SHP77 treated with DMSO at 0.1 percent for 48 hours (cell line): Measurements from ENCODE around the gene SPO11.

ENCODE experiments used
- DNase-seq: peaks from one replicate; lab custom pipeline; 2025; lab: John Stamatoyannopoulos, UW

Gene SPO11, protein sequence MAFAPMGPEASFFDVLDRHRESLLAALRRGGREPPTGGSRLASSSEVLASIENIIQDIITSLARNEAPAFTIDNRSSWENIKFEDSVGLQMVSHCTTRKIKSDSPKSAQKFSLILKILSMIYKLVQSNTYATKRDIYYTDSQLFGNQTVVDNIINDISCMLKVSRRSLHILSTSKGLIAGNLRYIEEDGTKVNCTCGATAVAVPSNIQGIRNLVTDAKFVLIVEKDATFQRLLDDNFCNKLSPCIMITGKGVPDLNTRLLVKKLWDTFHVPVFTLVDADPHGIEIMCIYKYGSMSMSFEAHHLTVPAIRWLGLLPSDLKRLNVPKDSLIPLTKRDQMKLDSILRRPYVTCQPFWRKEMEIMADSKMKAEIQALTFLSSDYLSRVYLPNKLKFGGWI

DNA sequence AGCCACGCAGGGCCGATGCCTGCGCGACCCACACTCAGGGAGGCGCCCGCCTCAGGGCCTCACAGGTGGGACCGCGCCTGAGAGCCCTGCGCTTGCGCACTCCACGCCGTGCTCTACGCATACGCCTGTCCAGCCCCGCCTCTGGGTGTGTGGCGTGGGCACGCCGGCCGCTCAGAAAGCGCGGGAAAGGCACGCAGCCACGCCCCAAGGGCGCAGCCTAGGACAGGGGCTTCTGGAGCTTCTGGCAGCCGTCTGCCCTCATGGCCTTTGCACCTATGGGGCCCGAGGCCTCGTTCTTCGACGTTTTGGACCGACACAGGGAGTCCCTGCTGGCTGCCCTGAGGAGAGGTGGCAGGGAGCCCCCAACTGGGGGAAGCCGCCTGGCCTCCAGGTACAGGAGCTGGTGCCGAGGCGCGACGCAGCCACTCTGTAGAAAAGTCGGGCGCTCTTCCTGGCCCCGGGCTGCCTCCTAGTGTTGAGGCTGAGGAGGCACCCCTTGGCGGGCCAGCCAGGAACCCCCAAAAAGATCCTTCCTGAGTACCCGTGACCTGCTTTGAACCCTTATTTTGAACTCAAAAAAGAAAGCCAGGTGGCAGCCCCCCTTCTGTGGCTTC, at the start of gene SPO11:
TSS of gene SPO11 (plus strand) at position 196 of the 614 bp plus-strand sequence. CDS start at position 261, 65 bp downstream.
- DNase-seq, result no peak

DNA sequence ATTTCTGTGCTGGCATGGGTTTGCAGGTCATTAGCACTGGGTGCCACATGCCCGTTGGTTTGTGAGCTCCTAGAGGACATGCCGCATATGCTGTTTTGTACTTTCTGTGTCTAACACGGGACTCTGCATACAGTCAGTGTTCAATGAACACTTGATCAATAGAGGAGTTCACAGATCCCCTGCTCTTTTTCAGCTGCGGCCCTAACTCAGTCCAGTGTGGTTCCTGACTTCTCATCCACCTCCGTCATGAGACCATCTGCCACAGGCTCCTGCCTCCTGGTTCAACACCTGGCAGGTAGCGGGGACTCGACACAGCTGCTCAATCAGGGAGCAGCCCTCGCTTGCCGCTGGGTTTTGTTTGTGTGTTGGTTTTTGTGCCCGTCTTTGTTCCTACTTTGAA, 49.4 kb upstream of the SPO11 start:
- no peak for DNase-seq

DNA sequence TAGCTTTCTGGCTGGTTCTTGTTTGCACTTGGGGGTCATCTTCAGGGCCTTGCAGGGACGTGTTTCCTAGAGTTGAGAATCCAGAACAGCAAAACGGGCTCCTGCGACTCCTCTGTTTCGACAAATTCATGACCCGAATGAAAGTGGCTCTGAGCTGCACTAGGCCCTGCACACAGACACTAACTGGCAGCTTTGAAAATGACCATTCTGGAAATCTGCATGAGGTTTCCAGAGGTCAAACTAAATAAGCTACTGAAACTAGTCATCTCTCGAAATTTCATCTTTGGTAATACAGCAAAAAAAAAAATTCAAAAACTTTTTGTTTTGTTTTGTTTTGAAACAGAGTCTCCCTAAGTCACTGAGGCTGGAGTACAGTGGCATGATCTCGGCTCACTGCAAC, 47.7 kb upstream of the SPO11 start:
- DNase-seq, result no peak

DNA sequence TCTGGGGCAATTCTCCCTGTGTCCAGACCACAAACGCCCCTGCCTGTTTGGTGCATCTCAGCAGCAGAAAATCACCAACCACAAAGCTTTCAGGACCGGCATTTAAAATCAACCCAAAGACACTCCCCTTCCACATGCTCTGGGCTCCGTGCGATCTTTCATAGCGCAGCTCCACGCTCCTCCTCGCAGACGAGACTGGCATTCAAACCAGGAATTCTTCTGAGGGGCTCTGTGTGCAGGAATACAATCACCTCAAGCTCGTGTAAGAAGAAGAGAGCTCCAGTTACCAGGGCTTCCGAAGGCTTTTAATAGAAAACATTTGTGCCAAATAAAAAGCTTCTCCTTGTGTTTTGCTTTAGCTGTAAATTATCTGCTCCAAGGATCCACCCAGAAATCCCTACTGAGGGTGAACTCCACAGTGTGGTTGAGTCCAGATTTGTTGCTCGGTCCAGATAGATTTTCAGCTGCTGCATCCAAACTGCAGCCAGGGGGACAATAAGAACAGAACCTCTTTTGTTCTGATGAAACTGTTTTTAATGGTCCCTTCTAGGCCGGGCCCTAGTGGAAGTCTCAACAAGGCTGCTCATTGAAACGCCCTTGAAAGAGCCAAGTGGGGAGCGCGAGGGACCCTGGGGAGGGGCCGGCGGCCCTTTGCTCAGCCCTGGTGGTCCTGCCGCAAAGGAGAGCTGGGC, 46.8 kb upstream of the SPO11 start:
- DNase-seq, result no peak

DNA sequence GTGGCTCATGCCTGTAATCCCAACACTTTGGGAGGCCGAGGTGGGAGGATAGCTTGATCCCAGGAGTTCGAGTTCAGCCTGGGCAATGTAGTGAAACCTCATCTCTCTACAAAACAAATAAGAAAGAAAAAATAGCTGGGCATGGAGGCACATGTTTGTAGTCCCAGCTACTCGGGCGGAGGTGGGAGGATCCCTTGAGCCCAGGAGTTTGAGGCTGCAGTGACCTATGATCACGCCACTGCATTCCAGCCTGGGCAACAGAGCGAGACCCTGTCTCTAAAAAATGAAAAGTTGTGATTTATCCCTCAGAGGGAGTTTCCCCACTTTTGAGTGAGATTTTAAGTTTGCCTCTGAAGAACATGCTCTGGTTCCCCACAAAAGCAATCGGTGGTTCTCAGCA, 45.7 kb upstream of the SPO11 start:
- DNase-seq, result no peak

DNA sequence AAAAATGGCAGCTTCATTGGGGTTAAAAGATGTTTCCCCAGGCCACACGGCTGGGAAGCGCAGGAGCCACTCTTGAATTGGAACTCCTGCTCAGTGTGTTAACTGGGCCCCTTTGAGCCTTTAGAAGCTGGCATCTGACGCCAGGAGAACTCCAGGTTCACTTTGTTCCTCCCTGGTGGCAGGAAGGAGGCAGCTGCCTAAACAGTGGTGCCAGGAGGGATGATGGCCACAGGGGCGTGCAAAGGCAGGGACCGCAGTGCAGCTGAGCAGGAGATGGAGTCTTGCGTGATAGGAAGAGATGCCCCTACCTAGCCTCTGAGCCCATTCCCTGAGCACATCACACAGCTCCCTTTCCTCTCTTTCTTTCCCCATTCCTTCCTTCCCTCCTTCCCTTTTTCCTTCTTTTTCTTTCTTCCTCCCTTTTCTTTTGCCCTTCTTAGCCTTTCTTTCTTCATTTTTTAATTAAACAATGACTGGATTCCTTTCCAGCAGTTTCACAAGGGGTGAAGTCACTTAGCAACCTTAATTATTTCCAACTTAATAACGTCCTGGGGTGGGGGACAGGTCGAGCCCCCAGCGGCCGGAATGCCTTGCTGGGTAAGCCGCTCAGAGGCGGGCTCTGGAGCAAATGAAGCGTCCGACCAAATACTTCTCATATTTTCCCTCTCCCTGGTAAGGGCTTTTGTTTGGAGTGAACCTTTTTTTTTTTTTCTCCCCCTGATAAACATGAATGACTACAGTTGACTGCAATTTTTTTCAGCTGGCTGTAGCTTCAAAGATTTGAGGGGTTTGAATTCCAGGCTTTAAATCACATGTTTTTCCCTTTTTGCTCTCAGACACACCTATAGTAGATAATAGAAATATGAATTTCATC, 42.4 kb upstream of the SPO11 start:
- no peak for DNase-seq

DNA sequence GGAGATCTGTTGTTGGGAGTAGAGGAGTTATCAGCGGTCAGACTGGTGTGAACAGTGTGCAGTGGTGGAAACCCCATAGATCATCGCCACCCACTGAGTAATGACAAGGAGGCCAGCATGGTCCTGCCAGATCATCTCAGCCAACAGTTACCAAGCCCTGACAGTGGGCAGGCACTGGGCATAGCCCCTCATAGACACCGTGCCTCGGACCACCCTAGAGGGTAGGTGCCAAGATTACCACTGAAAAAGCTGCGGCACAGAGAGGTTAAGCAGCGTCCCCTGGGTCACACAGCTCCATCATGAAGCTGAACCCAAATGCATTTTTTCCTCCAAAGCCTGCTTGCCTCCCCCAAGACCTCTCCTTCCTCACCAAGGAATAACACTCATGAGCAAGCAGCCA, 41.7 kb upstream of the SPO11 start:
- no peak for DNase-seq

DNA sequence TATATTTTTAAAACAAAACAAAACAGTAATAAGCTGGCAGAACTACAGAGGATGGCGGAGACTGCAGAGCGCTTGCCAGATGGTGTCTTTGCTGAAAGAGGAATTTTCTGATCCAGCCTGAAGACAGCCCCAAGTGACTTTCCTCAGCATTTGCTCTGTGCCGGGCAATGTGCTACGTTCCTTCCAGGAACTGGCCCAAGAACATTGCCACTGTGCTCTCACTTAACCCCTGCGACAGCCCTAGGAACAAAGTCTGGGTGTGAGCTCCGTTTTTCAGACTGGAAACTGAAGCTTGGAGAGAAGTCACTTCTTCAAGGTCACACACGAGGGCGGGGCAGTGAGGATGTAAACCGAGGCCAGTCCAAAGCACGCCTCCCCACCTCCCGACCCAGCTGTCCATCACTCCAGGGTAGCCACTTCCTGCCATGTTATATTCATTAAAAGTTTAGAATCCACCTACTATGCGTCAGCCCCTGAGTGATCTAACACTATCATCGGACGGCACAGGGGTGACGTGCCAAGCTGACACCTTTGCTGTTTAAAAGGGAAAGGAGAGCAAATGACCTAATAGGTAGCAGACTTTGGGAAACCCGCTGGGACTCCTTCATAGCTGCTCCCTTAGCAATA, 40.8 kb upstream of the SPO11 start:
- DNase-seq, result no peak

DNA sequence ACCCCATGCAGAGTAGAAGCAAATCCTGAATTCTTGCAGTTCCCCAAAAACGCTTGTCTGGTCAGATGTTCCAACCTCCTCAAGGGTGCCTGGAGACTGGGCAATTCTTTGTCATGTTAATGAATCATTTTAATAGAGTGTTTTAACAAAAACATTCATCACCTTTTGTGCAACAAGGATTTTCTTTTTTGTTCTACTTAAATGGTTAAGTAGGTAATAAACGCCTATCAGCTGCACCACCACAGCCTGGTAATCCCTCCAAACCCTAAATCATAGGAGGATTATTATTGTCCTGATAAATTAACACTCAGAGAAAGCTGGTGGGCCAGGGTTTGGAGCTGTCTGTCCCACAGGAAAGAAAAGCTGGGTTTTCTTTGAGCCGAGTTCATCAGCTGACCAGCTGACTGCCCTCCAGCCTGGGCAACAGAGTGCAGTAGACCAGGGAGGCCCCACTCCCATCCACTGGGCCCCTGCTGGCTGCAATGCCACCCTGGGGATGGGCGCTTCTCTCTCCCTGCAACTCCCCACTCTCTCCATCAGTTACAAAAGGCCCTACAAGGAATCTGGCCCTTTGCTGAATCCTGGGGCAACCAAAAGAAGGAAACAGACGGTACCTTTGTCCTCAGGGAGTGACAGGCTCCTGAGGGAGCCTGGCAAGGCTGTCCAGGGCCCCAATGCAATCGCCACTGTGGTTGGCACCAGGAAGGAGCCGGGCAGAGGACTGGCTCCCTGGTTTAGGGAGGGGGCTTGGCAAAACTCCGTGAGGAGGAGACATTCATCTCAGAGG, 40.0 kb upstream of the SPO11 start:
- DNase-seq, result no peak

DNA sequence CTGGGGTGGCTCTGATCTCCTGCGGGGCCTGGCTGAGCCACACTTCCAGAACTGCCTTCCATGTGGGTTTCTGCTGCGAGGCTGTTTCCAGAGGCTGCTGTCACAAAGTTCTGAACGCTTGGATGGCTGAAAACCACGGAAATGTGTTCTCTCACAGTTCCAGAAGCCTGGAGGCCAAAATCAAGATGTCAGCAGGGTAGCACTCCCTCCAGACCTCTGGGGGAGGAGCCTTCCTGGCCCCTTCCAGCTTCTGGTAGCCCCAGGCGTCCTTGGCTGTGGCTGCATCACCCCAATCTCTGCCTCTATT, 39.5 kb upstream of the SPO11 start:
- no peak for DNase-seq

DNA sequence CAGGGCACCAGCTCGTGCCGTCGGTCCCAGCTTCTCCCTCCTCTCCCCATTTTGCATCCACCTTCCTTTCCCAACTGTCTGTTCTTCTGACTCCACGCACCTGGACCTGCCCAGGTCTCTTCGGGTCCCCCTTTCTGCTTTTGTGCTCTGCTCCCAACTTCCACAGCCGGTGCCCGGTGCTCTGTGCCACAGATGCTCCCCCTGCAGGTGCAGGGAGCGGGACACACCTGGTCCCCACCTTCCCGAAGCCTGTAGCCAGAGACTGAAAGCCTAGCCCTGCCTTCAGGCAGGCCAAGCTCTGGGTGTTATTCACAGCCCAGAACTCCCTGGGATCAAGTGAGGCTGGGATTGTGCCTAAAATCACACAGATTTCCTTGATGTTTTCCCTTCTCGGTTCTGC, 38.6 kb upstream of the SPO11 start:
- DNase-seq, result no peak

DNA sequence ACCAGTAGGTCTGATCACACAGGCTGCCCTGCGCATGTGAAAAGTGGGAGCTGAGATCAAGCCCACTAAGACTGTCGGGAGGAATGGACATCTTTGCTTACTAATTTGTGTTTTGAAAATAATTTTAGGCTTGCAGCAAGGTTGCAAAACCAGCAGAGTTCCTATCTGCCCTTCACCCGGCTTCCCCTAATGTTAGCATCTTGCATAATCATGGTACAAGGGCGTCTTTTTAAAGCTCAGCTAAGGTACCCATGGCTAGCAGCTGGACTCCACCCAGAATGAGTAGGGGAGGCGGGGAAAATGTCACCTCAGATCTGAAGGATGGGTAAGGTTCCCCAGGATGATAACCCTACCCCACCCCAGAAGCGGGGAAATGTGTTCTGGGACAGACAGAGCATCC, 37.9 kb upstream of the SPO11 start:
- DNase-seq, result no peak

DNA sequence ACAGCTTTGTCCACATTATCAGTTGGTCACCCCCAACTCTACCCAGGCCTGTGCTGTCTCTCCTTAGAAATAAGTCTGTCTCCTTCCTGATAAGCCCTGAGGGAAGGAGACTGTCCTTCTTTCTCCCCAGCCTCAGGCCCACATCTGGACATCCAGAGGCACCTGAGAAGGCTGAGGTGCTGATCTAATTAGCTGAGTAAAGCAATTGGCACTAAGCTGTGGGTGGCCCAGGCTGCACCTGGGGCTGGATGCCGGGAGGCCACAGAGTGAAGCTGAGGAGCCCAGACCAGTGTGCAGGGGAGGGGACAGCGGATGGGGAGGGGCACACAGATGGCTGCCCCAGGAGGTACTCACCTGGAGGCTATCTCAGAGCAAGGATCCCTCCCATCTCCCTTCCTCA, 37.0 kb upstream of the SPO11 start:
- DNase-seq, result no peak

DNA sequence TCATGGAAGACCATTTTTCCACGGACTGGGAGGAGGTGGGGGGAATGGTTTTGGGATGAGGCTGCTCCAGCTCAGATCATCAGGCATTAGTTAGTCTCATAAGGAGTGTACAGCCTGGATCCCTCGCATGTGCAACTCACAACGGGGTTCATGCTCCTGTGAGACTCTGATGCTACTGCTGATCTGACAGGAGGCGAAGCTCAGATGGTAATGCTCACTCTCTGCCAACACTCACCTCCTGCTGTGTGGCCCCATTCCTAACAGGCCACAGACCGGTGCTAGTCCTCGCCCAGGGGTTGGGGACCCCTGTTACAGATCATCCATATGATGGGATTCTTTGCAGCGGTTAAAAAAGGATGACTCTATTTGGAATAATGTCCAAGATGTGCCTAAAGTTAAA, 35.6 kb upstream of the SPO11 start:
- DNase-seq, result no peak

DNA sequence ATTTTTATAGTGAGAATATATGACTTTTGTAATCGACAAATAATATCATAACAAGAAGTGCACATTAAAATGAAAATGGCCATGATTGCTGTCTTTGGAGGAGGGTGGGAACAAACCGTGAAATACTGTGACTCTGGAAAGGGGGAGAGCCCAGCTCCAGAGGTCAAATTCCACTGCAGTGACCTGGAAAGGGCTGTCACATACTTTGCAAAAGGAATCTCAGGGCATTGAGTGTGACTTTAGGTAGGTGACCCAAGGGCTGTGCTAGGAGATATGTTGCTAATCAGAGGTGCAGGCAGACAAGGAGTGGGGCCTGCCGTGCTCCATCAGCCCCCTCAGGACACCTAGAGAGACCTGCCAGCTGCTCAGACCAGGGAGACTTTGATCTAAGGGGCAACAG, 35.1 kb upstream of the SPO11 start:
- DNase-seq, result no peak

DNA sequence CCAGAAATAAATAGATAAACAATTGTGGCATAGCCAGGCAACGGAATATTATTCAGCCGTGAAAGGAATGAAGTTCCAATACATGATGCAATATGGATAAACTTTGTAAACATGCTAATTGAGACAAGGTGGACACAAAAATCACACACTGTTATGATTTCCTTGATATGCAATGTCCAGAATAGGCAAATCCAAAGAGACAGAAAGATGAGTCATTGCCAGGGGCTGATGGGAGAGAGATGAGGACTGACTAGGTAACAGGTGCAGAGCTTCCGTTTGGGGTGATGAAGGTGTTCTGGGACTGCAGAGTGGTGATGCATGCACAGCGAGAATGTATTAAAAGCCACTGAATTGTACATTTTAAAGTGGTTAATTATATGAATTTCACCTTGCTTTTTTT, 31.1 kb upstream of the SPO11 start:
- DNase-seq, result no peak

DNA sequence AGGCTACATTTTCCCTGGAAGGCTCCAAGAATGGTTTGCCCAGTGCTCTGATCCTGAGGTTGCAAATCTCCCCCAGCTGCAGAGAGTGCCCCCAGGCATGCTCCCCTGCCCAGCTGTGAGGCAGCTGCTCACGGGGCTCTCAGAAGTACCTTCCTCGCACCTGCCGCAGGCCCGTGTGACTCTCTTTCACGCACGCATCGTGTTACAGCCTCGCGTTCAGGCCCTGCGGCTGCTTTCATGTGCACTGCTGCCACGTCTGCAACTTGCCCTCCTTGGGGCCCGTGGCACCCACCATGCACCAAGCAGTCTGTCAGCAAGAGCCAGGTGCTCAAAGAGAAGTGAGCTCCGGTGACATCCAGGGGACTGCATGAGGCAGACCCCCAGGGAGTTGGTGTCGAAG, 28.6 kb upstream of the SPO11 start:
- DNase-seq, result no peak

DNA sequence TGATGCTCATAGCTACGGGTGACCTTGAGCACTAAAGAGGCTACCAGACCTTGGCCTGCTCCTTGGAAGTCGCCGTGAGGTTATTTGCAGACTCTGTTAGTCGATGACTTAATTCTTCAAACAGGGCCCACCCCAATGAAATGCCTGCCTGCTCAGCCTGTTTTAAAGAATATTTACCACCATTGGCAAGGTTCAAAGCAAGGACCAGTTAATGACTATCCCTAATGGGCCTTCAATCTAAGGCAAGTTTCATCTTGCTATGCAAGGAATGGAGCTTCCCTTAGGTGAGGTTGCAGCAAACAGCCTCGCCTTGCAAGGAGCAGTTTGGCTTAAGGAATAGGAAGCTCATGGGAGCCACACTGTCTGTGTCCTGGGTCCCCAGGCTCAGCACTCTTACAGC, 22.9 kb upstream of the SPO11 start:
- DNase-seq, result no peak

DNA sequence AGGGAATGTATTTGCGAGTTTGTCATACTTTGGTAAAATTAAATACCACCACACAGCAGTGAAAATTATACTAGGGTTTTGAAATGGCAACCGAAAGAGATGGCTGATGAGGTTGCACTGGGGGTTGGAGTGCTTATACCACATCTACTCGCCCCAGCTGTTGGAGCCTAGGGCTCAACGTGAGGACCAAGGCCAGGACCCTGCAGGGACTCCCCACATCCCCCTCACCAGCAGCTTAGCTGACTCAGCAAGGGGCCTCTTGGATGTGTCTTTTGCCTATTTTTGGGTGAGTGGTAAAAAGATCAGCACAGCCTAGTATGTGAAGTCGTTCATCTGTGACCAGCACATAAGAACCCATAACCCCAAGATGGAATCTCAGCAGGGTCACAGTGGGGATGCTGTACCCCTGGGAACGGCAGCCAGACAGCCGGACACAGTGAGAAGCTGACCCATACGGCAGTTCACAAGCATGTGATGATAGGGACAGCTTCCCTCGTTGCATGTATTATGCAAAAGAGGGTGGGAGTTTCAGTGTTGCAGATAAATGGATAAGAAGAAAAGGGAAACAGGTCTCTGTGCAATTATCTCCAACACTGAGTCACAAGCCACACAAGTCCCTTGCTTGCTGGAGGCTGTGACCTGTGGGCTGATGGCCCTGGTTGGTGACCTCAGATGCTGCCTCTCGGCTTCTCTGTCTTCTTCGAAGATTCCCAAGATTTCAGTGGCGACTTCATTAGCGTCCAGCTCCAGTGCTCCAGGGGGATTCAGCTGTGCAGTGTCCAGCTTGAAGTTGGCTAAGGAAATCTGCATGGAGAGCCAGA, 20.9 kb upstream of the SPO11 start:
- no peak for DNase-seq

DNA sequence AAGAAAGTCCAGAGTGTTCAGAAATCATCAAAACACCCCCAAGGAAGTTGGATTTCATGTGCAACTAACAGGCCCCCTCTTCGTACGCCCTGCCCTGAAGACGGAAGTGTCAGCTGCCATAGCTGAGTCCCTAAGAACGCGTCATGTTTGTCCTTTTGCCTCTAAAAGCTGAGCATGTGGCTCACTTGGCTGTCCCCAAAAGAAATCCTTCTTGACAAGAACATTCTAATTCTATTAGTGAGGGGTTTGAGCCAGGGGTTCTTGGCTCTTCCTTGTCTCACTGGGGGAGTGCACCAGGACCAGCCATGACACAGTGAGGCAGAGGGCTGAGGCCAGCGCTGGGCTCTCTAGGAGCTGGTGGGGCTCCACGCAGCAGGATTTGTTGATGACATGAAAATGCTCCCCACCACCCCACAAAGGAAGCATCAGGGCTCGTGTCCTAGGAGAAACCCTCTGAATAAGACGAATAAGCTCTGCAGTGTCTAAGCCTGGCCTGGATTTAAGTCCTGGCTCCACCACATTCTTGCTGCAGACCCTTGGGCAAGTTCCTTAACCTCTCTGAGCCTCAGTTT, 20.0 kb upstream of the SPO11 start:
- no peak for DNase-seq
